ENCODE results near the gene DHX29. TPM values are rescaled to one million over a fixed set of nuclear protein-coding genes. Genes with fewer than 3 reads are reported as not detected.

DHX29 gene, protein sequence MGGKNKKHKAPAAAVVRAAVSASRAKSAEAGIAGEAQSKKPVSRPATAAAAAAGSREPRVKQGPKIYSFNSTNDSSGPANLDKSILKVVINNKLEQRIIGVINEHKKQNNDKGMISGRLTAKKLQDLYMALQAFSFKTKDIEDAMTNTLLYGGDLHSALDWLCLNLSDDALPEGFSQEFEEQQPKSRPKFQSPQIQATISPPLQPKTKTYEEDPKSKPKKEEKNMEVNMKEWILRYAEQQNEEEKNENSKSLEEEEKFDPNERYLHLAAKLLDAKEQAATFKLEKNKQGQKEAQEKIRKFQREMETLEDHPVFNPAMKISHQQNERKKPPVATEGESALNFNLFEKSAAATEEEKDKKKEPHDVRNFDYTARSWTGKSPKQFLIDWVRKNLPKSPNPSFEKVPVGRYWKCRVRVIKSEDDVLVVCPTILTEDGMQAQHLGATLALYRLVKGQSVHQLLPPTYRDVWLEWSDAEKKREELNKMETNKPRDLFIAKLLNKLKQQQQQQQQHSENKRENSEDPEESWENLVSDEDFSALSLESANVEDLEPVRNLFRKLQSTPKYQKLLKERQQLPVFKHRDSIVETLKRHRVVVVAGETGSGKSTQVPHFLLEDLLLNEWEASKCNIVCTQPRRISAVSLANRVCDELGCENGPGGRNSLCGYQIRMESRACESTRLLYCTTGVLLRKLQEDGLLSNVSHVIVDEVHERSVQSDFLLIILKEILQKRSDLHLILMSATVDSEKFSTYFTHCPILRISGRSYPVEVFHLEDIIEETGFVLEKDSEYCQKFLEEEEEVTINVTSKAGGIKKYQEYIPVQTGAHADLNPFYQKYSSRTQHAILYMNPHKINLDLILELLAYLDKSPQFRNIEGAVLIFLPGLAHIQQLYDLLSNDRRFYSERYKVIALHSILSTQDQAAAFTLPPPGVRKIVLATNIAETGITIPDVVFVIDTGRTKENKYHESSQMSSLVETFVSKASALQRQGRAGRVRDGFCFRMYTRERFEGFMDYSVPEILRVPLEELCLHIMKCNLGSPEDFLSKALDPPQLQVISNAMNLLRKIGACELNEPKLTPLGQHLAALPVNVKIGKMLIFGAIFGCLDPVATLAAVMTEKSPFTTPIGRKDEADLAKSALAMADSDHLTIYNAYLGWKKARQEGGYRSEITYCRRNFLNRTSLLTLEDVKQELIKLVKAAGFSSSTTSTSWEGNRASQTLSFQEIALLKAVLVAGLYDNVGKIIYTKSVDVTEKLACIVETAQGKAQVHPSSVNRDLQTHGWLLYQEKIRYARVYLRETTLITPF (N-terminal part only)
- total RNA-seq, result 16.3 and 18.8 TPM in 2 replicates

DNA sequence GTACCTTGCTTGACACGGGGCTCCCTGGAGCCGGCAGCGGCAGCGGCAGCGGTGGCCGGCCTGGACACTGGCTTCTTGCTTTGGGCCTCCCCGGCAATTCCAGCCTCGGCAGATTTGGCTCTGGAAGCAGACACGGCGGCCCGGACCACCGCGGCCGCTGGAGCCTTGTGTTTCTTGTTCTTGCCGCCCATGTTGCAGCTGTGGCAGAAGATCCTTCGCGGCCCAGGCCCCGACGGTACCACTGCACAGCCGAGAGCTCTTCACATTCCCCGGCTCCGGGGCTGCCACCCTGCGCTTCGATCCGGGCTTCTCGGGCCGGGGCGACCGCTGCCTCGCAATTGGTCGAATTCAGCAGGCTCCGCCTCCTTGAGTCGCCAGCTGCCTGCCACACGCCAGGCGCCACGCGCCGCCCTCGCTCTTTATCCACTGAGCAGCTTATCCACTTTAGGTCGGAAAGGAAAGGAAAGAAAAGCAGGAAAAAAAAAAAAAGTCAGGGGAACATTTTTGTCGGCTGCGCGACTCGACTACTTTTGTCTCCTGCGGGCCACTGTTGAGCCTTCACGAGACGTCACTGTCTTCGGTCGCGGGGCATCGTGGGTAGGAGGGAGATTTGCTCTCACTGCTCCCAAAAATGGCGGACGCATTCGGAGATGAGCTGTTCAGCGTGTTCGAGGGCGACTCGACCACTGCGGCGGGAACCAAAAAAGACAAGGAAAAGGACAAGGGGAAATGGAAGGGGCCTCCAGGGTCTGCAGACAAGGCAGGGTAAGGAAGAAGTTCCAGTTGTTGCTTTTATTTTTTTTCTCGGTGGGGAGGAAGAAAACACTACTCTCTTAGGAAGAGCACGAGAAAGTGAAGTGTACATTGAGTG is at the start of gene DHX29, which contains the start of gene MTREX:
Gene DHX29 (minus strand): TSS at position 312 of the 871 bp plus-strand sequence. CDS start 121 bp downstream, at position 191.
Gene MTREX (plus strand): TSS at position 607 of the 871 bp plus-strand sequence. CDS start 25 bp downstream, at position 632.
- H3K27me3 ChIP-seq (ENCODE audit: control insufficient read depth, insufficient read depth, low read length), result no peaks in the 10 kb centered on the region
- DNase-seq (ENCODE audit: low read depth) (peak; percentile 83), FAIRE-seq (no peak)
- TF ChIP-seq, protein P1, sequence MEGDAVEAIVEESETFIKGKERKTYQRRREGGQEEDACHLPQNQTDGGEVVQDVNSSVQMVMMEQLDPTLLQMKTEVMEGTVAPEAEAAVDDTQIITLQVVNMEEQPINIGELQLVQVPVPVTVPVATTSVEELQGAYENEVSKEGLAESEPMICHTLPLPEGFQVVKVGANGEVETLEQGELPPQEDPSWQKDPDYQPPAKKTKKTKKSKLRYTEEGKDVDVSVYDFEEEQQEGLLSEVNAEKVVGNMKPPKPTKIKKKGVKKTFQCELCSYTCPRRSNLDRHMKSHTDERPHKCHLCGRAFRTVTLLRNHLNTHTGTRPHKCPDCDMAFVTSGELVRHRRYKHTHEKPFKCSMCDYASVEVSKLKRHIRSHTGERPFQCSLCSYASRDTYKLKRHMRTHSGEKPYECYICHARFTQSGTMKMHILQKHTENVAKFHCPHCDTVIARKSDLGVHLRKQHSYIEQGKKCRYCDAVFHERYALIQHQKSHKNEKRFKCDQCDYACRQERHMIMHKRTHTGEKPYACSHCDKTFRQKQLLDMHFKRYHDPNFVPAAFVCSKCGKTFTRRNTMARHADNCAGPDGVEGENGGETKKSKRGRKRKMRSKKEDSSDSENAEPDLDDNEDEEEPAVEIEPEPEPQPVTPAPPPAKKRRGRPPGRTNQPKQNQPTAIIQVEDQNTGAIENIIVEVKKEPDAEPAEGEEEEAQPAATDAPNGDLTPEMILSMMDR (IDR thresholded peaks at IDR 0.05; ENCODE audit: insufficient read depth, low read length, severe bottlenecking), result no peak
- H3K36me3 ChIP-seq (ENCODE audit: control insufficient read depth, insufficient read depth, low read length), result peaks cover 1% of the 10 kb centered on the region
- peak within 1 kb of the TSS; percentile 74 for H3K4me3 ChIP-seq (ENCODE audit: low read depth, low read length)

DNA sequence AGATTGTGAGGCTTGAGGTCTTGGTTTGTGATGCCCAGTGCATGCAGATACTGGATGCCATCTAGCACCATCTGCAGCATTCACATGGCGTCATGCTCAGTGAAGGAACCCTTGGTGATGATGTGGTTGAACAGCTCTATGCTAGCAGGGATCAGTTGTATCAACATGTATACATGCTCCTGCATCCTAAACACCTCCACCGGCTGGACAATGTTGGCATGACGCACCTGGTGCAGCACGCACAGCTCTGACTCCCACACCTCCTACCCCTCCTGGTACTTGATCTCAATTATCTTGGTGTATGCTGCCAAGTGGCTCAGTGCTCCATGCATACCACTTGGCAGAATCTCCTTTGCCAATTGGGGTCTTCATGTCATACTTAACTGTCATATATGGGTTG is 49.4 kb upstream of the DHX29 start:
- TF ChIP-seq, protein P1 (IDR thresholded peaks at IDR 0.05; ENCODE audit: insufficient read depth, low read length, severe bottlenecking), result no peak
- DNase-seq (ENCODE audit: low read depth) (no peak), FAIRE-seq (peak; percentile 95)
- Histone ChIP-seq H3K27me3 (ENCODE audit: control insufficient read depth, insufficient read depth, low read length) (no peaks in the 10 kb centered on the region), H3K36me3 (ENCODE audit: control insufficient read depth, insufficient read depth, low read length) (peaks cover 14% of the 10 kb centered on the region), H3K4me3 (ENCODE audit: low read depth, low read length) (no peak overlapping the region)

DNA sequence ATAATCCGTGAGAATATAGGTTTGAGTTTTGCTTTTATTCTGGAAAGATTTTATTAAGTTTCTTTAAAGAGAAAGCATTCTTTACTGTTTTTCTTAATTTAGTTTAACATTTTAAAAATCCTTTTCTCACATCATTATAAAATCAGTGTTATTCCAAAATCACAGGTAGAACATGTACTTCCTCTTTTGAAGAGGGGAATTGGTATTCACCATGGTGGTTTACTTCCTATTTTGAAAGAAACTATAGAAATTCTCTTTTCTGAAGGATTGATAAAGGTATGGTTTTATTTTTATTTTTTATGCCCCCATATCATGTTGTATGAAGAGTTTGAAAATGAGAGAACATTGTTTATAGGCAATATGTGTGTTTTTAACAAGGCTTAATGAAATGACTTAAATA is 43.3 kb upstream of the DHX29 start:
- no peak for FAIRE-seq
- no peak overlapping the region for H3K4me3 ChIP-seq (ENCODE audit: low read depth, low read length)
- H3K36me3 ChIP-seq (ENCODE audit: control insufficient read depth, insufficient read depth, low read length), result peaks cover 11% of the 10 kb centered on the region
- no peaks in the 10 kb centered on the region for H3K27me3 ChIP-seq (ENCODE audit: control insufficient read depth, insufficient read depth, low read length)
- no peak for DNase-seq (ENCODE audit: low read depth)
- TF ChIP-seq, protein P1 (IDR thresholded peaks at IDR 0.05; ENCODE audit: insufficient read depth, low read length, severe bottlenecking), result no peak

DNA sequence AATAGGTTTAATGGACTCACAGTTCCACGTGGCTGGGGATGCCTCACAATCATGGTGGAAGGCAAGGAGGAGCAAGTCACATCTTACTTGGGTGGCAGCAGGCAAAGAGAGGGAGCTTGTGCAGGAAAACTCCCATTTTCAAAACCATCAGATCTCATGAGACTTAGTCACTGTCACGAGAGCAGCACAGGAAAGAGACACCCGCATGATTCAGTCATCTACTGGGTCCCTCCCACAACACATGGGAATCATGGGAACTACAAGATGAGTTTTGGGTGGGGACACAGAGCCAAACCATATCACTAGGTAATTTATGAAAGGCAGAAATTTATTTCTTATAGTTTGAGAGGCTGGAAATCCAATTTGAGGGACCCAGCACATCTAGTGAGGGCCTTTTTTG is 40.3 kb upstream of the DHX29 start:
- DNase-seq (ENCODE audit: low read depth), result no peak
- Histone ChIP-seq H3K4me3 (ENCODE audit: low read depth, low read length) (no peak overlapping the region), H3K36me3 (ENCODE audit: control insufficient read depth, insufficient read depth, low read length) (peaks cover 8% of the 10 kb centered on the region), H3K27me3 (ENCODE audit: control insufficient read depth, insufficient read depth, low read length) (no peaks in the 10 kb centered on the region)
- no peak for FAIRE-seq
- TF ChIP-seq, protein P1 (IDR thresholded peaks at IDR 0.05; ENCODE audit: insufficient read depth, low read length, severe bottlenecking), result no peak

DNA sequence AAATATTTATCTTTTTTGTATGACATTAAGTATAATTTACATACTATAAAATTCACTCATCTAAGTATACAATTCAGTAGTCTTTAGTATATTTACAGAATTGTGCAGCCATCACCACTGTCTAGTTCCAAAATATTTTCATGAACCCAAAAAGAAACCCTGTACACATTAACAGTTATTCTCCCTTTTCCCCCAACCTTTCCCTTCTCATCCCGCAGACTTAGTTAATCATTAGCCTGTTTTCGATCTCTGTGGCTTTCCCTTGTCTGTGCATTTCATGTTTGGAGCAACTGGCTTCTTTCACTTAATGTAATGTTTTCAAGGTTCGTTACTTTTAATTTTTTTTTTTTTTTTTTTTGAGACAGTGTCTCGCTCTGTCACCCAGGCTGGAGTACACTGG is 37.8 kb upstream of the DHX29 start:
- FAIRE-seq (no peak), DNase-seq (ENCODE audit: low read depth) (no peak)
- TF ChIP-seq, protein P1 (IDR thresholded peaks at IDR 0.05; ENCODE audit: insufficient read depth, low read length, severe bottlenecking), result no peak
- Histone ChIP-seq H3K4me3 (ENCODE audit: low read depth, low read length) (no peak overlapping the region), H3K27me3 (ENCODE audit: control insufficient read depth, insufficient read depth, low read length) (no peaks in the 10 kb centered on the region), H3K36me3 (ENCODE audit: control insufficient read depth, insufficient read depth, low read length) (peaks cover 8% of the 10 kb centered on the region)

All from bronchial epithelial cell (primary cell).